ENCODE data around the gene KRTAP5-11.
"Not testable (repeated sequence)": the region's sequence is repeated elsewhere in the genome, so short reads cannot be mapped to it uniquely, and the experiment has no call there.

- not testable (repeated sequence) for TF ChIP-seq CTCF (conservative IDR thresholded peaks at IDR 0.05; ENCODE audit: low read length); EZH2phosphoT487 (IDR thresholded peaks at IDR 0.05; ENCODE audit: borderline replicate concordance)
Observed at GRCh38 chr11:71537977-71538665, 44.6 kb downstream of the KRTAP5-11 start, which contains the start of gene KRTAP5-8.

Data from Loucy (cell line).